LHCN-M2 (cell line): ENCODE results near the gene APBB2. TPM values are rescaled to one million over a fixed set of nuclear protein-coding genes. Genes with fewer than 3 reads are reported as not detected.
A peak's percentile ranks its signal among the peaks of the same experiment; 100 is the strongest.

ENCODE experiments used
- DNase-seq: peaks from one replicate; pipeline ENCODE4 v3.0.0-alpha.2; 2012; ENCODE audit warnings: low read depth
- total RNA-seq: library from RNA; depleted of rRNA; stranded (reverse); fragments of >200 nt; gene quantifications from 2 replicates; pipeline ENCODE4 v1.2.3, GENCODE V29; 2014

APBB2 gene
- total RNA-seq, 1 experiment from 2014 or later = 109 TPM

DNA sequence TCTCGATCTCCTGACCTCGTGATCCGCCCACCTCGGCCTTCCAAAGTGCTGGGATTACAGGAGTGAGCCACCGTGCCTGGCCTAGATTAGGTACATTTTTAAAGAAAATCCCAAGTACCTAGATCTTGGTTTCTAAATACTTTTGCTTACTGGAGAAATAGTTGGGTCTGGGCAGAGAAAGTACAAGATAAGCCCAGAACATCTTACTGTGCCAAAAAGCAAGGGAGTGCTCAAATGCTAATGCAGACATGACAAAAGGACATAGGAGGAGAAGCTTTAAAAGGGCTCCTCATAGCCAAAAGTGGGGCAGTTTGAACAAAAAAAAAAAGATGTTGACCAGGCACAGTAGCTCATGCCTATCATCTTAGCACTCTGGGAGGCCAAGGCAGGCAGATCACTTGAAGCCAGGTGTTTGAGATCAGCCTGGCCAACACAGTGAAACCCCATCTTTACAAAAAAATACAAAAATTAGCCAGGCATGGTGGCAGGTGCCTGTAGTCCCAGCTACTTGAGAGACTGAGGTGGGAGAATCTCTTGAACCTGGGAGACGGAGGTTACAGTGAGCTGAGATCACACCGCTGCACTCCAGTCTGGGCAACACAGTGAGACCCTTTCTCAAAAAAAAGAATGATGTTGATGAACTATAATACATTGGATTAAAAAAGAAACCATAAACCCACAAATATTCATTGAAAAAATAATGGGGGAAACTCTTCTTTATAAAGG is 107.5 kb downstream of the APBB2 start:
- DNase-seq = no peak

DNA sequence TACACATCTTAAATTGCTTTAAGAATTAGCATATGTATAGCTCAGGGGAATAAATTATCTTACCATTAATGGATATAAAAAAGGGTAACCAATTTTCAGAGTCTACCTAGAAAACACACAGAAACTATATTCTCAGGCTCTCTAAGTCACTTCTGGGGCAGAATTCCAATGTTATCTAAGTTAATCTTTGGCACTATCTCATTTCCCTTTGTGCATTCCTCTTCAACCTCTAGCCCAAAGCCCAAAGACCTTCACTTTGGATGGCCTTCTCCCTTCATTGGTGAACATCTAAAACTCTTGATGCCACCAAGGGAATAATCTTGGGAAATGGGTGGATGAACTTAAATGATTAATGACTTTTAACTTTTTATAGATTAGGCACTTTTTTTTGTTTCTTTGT is 108.3 kb downstream of the APBB2 start:
- no peak for DNase-seq

DNA sequence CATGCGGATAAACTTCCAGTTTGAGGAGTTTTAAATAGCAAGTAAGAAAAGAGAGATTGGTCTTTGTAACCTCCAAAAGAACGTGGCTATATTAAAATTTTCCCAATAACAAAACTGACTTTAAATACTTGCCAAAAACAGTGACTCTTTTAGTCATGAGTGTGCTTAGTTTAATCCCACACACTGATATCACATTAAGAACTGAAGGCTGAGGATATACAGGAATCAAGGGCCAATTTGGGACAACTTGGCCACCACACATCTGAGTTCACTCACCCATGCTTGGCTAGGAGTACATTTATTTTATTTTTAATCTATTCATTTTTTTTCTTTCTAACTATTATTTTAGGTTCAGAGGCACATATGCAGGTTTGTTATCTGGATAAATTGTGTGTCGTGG is 110.2 kb downstream of the APBB2 start:
- no peak for DNase-seq

DNA sequence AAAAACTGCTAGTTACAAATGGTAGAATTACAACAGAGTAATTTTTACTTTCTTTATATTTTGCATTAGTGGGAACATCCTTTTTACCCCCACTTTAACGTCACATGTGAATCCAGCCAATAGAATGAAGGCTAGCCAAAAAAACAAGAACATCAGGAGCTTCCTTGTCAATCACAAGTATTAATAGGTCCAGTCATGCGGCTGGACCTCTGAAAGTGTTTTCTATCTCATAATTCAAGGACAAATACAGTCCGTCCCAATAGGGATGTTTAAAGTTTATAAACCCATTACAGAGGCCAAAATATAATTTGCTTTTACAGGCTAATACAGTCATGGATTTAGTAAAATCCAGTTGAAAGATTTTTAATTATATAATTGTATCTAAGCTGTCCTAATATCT is 110.7 kb downstream of the APBB2 start:
- DNase-seq = no peak

DNA sequence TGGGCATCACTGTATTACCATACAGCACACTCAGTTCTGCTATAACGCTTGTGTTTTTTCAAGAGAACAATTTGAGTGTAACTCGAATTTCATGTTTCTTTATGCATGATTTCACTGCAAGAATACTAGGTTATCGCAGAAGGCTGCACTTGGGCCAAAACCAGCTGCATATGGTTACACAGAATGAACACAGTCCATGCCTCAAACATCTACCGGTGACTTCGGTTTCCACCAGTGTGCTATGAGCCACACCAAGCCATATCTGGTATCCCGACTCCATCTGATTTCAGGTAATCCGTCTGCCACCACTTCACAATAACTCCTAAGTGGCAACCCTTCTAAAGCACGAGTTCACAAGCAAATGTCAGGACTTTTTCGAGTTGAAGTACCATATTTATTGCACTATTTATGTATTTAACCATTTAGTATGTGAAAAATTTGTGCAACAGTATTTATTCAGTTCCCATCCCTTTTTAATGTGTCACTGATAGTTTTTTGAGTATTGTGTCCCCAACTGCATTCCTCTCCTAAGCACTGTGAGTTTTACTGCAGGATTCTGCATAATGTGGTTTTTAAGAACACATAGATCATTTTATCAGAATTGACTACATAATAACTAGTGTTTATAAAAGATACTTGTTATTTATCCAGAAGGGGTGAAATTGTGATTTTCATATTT is 111.8 kb downstream of the APBB2 start:
- no peak for DNase-seq

DNA sequence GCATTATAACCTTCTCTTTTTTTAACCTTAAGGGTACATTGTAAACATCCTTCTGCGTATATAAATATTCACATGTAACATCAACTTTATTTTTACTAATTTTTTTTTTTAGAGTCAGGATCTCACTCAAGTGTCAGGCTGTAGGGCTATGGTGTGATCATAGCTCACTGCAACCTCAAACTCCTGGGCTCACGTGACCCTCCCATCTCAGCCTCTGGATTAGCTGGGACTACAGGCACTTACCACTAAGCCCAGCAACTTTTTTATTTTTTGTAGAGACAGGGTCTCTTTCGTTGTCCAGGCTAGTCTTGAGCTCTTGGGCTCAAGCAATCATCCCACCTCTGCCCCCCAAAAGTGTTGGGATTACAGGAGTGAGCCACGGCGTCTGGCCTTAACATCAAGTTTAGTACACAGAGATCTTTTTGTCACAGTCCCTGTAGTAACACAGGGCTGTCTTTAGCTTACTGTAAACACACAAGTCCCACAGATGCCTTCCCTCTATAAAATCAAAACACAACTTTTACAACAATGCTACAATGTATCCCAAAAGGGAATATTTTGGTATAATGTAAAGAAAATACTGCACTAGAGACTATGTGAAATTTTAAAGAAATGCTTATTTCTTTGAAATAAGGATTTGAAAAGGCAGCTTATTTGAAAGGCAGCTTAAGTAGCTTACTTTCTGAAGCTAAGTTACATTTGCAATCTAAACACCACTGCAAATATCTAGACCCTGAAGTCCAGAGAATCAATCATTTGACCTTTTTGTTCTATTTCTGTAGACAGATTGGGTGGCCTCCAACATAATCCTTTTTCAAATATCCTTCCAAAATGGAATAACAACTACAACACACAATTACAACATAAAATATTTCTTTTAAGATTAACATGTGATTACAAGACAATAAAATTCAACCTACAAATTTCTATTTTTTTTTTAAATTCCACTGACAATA is 116.0 kb downstream of the APBB2 start:
- no peak for DNase-seq

DNA sequence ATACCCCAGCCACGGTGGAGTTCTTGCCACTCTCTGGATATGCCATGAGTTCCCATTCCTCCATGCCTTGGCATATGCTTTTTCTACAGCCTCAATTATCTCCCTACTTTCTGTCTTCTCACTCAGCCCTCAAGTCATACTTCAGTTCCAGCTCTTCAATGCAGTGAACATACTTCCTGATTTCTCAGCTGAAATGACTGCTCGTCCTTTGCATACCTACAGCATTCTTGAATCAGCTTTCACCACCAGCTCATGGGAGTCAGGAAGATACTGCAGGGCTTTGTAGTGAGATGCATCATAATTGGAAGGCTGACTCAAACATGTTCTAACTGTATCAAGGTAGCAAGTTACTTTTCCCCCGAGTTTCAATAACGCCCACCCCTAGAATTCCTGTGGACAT is 118.4 kb downstream of the APBB2 start:
- DNase-seq = peak; percentile 24

DNA sequence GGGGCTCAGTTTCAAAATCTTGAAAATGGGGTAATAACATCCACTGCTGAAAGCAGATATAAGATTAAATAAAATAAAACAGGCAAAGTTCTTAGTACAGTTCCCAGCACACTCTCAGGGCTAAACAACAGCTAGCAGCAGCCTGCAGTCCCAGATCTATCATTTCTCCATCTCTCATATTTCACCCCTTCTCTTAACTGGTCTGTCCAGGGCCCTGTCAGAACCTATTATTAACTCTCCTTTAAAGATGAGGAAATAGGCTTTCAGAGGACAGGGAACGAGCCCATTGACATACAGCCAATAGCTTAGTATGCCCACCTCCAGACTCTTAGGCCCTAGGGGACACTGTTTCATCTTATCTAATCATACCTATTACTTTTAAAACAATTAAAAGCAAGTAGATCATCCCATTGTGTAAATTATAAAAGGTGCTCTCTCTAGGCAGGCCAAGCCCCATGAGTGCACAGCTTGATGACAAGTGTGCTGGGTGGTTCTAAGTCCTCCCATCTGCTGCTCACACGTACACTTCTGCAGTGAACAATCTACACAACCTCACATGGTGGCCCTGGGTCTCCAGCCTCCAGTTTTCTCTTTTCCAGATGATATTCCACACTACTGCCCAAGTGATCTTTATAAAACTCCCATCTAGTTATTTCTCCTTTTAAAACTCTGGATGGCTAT is 119.0 kb downstream of the APBB2 start:
- DNase-seq = no peak

DNA sequence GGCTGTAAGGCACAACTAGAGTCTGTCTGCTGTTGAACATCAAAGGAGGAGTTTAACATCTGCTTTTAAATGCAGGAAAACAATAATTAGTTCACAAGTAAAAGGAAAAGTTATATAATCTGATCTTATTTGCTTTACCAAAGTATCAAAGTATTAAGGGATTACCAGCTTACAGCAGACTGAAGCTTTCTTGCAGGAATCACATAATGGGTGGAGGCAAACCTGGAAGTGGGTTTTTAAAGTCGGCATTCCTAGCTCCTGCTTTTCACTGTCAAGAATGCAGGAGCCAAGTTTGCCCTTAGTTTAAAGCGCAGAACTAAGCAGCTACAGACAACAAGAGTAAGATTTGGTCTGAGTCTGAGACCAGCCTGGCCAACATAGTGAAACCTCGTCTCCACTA is 122.2 kb downstream of the APBB2 start:
- no peak for DNase-seq

DNA sequence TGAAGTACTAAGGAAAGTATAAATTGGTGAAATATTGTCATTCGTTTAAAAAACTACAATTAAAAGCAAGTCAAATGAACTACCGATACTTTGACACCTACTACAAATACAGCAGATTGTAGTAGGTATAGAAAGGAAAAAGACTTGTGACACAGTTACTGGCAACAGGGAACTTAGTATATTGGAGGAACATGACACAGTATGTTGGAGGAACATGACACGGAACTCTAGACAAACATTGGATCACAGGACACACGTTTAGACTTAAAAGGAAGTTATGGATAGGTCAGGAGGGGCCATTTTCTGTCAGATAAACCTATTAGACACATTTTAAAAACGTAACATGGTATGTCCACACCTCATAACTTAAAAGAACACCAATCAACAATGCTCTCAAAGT is 132.5 kb downstream of the APBB2 start:
- no peak for DNase-seq

DNA sequence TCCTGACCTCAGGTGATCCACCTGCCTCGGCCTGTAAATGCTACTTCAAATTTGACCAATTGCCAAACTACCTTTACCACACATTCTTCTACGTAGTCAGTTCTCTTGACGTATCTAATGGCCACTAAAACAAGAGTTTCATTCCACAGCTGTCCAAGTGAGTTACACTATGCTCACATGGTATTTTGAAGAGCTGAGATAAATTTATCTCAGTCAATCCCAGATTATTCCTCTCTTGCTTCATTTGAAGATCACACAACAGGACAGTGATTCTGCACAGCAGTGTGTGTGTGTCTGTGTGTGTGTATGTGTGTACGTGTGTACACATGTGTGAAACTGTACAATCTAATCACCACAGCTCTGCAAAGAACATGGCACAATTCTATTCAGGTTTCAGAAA is 133.4 kb downstream of the APBB2 start:
- DNase-seq = no peak

DNA sequence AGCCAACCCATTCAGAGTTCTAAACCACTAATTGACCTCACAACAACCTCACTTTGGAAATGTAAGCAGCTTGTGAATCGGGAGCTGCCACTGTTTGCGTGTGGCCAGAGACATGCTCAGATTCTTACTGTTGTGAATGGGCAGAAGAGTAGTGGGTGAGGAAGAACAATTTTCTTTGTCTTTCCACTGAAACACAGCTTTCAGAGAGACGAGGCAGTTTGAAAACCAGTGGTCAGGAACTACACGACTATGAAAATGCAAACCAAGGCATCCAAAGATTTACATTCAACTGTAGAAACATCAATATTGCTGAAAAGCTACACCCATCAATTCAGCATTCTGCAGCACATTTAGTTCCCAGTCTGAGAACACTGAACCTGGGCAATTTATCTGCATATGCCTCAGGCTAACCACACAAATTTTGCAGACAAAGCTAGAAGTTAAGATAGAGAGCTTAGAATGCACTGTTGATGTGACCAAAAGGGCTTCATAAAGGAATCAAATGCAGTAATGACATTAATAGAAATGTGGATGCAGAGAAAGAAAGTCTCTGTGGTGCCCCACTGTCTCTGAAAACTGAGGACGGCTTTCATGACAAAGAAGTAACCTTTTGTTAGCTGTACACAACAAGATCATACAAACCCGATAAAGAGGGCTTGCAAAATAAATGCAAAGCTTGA is 134.3 kb downstream of the APBB2 start:
- DNase-seq = no peak

DNA sequence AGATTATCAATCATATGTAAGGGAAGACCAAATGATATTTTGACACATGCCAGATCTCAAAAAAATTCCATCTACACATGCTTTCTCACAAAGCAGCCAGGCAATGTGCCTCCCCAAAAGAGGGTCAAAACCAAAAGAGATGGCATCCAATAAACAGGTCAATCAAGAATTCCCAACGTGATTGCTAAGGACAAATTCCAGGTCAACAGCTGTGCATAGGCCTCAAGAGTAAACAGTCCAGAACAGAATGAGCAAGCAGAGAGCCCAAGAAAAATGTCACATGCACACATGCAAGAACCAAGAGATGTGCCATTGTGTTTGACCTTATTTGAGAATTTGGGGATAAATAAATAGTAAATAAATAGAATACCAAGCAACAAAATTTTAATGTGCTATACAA is 136.7 kb downstream of the APBB2 start:
- peak; percentile 56 for DNase-seq

DNA sequence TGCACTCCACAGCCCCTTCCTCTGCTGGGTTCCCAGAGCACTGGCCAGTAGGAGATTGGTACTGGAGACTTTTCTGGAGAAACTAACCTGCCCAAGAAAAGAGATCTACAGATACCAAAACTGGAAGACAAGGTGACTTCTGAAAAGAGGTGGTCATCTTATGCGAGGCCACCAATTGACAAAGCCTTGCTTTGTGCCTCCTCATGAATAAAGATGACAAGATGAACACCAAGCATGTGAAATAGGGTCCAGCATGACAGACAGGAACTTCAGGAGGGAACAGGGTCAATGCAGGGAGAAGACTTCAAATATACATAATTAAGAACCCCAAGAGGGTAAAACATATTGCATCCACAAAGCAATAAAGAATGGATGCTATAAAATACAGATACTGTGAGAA is 137.9 kb downstream of the APBB2 start:
- no peak for DNase-seq

DNA sequence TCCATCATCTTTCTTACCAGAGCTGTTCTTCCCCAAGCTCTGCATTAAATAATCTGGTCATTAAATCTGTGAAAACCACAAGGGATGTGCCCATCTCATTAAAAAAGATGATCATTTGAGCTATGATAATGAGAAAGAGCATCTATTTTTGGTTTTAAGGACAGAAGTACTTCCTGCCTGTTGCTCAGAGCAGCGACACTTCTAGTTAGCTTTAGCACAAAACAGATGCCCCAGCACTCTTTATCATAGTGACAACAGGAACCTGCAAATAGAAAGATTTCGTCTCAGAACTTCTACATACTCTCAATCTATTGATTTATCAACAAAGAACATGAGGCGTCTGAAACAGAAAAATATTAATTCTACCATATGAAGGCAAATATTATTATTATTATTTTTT is 140.1 kb downstream of the APBB2 start:
- no peak for DNase-seq

DNA sequence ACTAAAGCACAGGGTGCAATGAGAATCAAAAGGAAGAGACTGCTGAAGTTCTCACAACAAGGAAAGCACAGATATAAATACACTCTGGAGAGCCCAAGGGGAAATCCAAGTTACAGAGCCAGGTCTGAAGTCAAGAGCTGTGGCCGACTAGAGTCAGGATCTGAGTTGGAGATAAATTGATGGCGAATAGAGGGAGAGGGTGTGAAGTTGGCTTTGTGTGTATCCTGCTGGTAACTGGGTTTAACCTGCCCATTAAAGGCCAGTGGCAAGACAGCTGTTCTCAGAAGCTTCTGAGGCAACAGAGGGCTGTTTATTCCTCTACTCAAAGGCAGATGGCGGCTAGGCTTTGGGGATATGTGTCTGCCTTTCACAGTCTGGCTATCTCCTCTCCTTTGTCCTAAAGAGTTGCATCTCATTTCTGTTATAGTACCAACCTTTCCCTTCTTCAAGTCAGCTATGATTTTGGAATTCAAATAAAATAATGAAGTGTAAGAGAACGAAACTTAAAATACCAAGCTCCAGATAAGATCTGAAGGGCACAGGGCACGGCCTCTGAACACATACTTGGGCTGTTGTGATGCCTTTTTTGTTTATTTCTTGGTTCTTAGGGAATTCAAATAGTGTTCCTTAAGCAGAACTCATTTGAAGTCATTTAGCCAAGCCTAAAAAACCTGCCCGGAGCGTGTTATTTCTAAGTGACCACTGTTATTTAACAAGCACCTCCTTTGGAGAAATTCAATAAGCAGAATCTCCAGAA is 142.1 kb downstream of the APBB2 start:
- peak; percentile 54 for DNase-seq

DNA sequence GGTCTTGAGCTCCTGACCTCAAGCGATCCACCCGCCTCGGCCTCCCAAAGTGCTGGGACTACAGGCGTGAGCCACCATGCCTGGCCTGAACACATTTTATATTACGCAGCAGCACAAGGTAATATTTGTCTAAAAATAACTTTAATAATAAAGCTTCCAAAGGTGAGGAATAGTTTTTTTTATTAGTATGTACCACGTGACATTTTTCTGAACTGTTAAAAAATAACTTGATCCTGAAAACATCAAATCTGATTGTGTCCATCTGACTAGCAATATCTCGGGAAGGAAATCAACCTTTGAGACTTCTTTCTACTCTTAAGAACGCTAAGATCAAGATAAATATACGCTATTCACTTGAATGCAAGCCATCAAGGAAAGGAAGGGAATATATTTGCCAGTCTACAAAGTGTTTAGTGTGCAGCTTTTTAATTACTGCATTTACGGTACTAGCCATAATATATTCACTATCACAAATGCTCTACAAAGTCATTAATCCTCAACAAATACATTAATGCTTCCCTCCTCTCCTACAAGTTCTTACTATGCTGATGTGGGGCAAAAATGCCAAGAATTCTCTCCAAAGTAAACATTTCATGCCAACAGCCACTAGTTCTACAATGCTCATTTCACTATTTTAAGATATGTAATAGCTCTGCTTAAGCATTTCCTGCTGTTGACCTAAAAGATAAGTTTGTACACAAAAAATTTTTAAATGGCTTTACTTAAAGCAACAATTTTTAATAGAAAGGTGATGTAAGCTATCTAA is 143.6 kb downstream of the APBB2 start:
- no peak for DNase-seq

DNA sequence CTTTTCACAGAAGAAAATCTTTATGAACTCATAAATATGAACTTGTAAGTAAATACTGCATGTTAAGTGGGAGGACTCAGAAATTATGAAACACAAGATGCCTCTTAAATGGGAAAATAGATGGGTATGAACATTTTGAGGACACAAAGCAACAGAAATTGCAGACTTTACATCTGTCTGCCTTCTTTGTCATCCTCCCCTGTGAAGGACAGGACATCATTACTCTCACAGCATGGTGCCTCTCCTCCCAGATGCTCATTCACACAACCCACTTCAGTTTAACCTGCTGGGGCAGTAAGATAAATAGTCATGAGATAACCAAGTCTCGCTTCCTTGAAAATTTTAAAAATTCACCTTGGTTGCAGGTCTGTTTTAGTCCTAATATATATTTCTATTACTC is 144.5 kb downstream of the APBB2 start:
- no peak for DNase-seq

DNA sequence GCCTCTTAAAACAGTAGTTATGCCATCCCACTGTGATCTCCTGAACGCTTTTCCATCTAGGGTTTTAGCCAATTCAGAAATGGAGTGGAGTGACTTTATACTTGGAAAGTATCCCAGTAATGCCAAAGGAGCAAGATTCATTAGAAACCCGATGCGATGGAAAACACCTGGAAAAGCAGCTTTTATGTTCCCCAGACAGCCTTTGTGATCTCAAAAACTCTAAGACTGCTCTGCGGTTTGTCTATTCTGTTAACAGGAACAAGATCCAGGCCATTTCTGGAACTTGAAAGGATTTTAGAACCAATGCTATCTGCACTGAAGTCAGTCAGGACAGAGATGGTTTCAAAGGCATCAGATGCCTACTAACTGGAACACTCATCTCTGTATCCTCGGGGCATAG is 145.1 kb downstream of the APBB2 start:
- DNase-seq = no peak

DNA sequence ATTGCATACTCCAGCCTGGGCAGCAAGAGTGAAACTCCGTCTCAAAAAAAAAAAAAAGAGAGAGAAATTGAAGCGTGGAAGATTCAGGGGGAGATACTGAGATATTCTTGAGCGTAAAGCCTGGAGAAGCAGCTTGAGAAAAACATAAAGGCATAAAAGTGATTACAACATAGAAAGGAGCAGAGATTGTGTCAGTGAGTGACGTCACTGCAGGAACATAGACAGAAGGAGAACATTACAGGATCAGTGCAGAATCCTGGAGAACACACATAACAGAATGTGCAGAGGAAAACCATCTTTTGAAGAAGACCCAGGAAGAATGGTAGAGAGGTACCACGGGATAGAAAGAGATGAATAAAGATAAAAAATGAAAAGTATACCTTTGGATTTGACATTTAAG is 147.0 kb downstream of the APBB2 start:
- no peak for DNase-seq
